Natural killer cell (primary cell): ENCODE data around the gene MUC15. TPM values are rescaled to one million over a fixed set of nuclear protein-coding genes. Genes with fewer than 3 reads are reported as not detected.

ENCODE experiments used
- ATAC-seq, 3 donors: fragments of 150-1000 bp in 2 of 3; fragments of 200-7000 bp in 1 of 3; cut with Tn5 transposase; 1 replicate in 1 of 3; 2 replicates in 2 of 3; pipeline ENCODE4 v1.10.0; 2021; ENCODE audit warnings: mild to moderate bottlenecking in 2 of 3, moderate library complexity in 2 of 3
- DNase-seq, 2 donors: peaks; one replicate each; pipeline versions ENCODE4 v3.0.0 to v3.0.0-alpha.2; 2013 to 2021; ENCODE audit warnings: mixed read lengths in 1 of 2
- H3K27ac ChIP-seq: one replicate; pipeline ENCODE4 v1.5.1; 2013; ENCODE audit warnings: mild to moderate bottlenecking, low read length
- H3K27me3 ChIP-seq: one replicate; pipeline ENCODE4 v1.6.1; 2013; ENCODE audit warnings: low read length; ENCODE audit not compliant: control insufficient read depth, insufficient read depth
- H3K36me3 ChIP-seq: one replicate; pipeline ENCODE4 v1.6.1; 2013; ENCODE audit warnings: low read length; ENCODE audit not compliant: control insufficient read depth, insufficient read depth
- H3K4me1 ChIP-seq: one replicate; pipeline ENCODE4 v1.6.1; 2013; ENCODE audit warnings: low read length; ENCODE audit not compliant: control insufficient read depth, insufficient read depth
- H3K4me3 ChIP-seq: one replicate; pipeline ENCODE4 v1.5.1; 2013; ENCODE audit warnings: low read length
- H3K9me3 ChIP-seq: one replicate; pipeline ENCODE4 v1.6.1; 2013; ENCODE audit warnings: low read length; ENCODE audit not compliant: control insufficient read depth, insufficient read depth
- H3K27ac Mint-ChIP-seq, 2 donors: one replicate each; pipeline ENCODE4 v1.8.0; 2022; ENCODE audit warnings: mild to moderate bottlenecking in 2 of 2, mixed read lengths in 2 of 2, moderate library complexity in 1 of 2
- H3K27me3 Mint-ChIP-seq, 2 donors: one replicate each; pipeline ENCODE4 v1.8.0; 2022; ENCODE audit warnings: low read depth in 2 of 2, mixed read lengths in 2 of 2
- H3K36me3 Mint-ChIP-seq: one replicate; pipeline ENCODE4 v1.8.0; 2022; ENCODE audit warnings: mixed read lengths
- H3K4me1 Mint-ChIP-seq, 2 donors: one replicate each; pipeline ENCODE4 v1.8.0; 2022; ENCODE audit warnings: mixed read lengths in 2 of 2
- H3K4me3 Mint-ChIP-seq: one replicate; pipeline ENCODE4 v1.8.0; 2022; ENCODE audit warnings: mild to moderate bottlenecking, moderate library complexity, mixed read lengths
- H3K9me3 Mint-ChIP-seq, 2 donors: one replicate each; pipeline ENCODE4 v1.8.0; 2022; ENCODE audit warnings: mixed read lengths in 2 of 2
- WGBS: methylation state at CpG from one replicate; pipeline ENCODE4 v1.1.7; 2013; ENCODE audit warnings: missing lambda C conversion rate; ENCODE audit not compliant: insufficient coverage; 5-methylcytosine and 5-hydroxymethylcytosine counted together
- intact Hi-C: fragments of 100-400 bp; cut with micrococcal nuclease; formaldehyde crosslinking; loops from one replicate; pipeline ENCODE4 v1.14.2; 2022
- total RNA-seq, 4 donors: library from RNA; stranded (reverse); fragments of 120-200 nt in 1 of 4; gene quantifications; one replicate each; pipeline versions ENCODE4 v1.2.3 to v1.2.4, GENCODE V29; 2013 to 2022
- TF ChIP-seq, protein P1 (sequence below): fragments of 200-600 bp; IDR thresholded peaks from one replicate; pipeline ENCODE4 v1.8.0; 2022; ENCODE audit warnings: antibody characterized with exemption

Gene MUC15
- total RNA-seq, 3 donors from 2014 or later (not counting 1 experiment from before 2014, with no cell fraction given), result not detected

DNA sequence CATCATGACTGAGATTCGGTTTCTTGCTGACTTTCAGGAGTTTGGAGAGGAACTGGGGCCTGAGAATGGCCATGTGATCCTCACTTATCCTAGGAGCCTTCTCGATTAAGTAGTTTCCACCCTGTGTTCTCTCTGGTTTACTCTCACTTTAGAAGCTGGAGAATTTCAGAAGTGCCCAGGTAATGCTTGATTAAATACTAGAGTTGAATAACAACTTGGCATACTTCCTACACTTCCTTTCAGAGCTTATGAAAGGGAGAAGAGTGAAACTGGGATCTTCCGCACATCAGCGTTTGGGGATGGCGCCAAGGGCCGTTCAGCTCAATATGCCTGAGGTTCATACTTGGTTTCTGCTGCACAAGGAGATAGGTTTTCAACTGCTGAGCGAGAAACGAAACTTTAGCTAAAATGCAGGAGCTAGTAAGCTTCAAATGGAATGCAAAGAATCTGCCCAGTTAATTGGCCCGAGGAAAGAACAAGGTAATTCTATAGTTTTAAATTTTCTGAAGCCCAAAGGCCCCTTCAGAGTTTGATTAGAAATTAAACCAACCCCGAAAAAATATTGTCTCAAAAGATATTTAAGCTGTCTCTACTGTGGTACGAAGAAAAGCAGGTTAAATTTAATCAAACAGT lies 823 bp upstream of the MUC15 start:
- no peak overlapping the region for H3K27ac ChIP-seq
- H3K27me3 ChIP-seq, result no peaks in the 10 kb centered on the region
- Mint-ChIP-seq H3K27ac (no peak overlapping the region), H3K9me3 (peaks cover 3 to 5% of the 10 kb centered on the region in 2 donors), H3K27me3 (no peaks in the 10 kb centered on the region), H3K4me3 (no peak overlapping the region), H3K36me3 (no peaks in the 10 kb centered on the region), H3K4me1 (no peaks in the 10 kb centered on the region)
- H3K4me1 ChIP-seq, result no peaks in the 10 kb centered on the region
- no peak for DNase-seq
- WGBS, result 83% methylated on average over 10 of the region's 11 CpGs
- no peaks in the 10 kb centered on the region for H3K9me3 ChIP-seq
- no peaks in the 10 kb centered on the region for H3K36me3 ChIP-seq
- H3K4me3 ChIP-seq, result no peak overlapping the region
- TF ChIP-seq, protein P1, sequence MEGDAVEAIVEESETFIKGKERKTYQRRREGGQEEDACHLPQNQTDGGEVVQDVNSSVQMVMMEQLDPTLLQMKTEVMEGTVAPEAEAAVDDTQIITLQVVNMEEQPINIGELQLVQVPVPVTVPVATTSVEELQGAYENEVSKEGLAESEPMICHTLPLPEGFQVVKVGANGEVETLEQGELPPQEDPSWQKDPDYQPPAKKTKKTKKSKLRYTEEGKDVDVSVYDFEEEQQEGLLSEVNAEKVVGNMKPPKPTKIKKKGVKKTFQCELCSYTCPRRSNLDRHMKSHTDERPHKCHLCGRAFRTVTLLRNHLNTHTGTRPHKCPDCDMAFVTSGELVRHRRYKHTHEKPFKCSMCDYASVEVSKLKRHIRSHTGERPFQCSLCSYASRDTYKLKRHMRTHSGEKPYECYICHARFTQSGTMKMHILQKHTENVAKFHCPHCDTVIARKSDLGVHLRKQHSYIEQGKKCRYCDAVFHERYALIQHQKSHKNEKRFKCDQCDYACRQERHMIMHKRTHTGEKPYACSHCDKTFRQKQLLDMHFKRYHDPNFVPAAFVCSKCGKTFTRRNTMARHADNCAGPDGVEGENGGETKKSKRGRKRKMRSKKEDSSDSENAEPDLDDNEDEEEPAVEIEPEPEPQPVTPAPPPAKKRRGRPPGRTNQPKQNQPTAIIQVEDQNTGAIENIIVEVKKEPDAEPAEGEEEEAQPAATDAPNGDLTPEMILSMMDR, result no peak
- ATAC-seq, result no peak
- intact Hi-C loops, result no loop called here

- TF ChIP-seq, protein P1, result no peak
- ATAC-seq, result no peak
- Histone ChIP-seq H3K9me3 (no peaks in the 10 kb centered on the region), H3K36me3 (no peaks in the 10 kb centered on the region), H3K4me3 (no peak overlapping the region), H3K4me1 (no peaks in the 10 kb centered on the region), H3K27me3 (no peaks in the 10 kb centered on the region), H3K27ac (no peak overlapping the region)
- Mint-ChIP-seq H3K9me3 (peaks cover 9 to 12% of the 10 kb centered on the region in 2 donors), H3K4me3 (no peak overlapping the region), H3K27ac (no peak overlapping the region), H3K36me3 (no peaks in the 10 kb centered on the region), H3K27me3 (no peaks in the 10 kb centered on the region), H3K4me1 (no peaks in the 10 kb centered on the region)
- WGBS, result no CpG with 5 or more reads among the region's 2 CpGs
- intact Hi-C loops, result no loop called here
- DNase-seq, result no peak
These were observed 2.4 kb downstream of the MUC15 start for GRCh38 chr11:26569646-26570045.

- H3K9me3 Mint-ChIP-seq, result peaks cover 5 to 8% of the 10 kb centered on the region in 2 donors
- H3K27me3 Mint-ChIP-seq, result no peaks in the 10 kb centered on the region
- H3K27ac ChIP-seq, result no peak overlapping the region
- H3K4me1 Mint-ChIP-seq, result no peaks in the 10 kb centered on the region
- DNase-seq (no peak), ATAC-seq (no peak)
- 59% methylated on average over 2 of the region's 4 CpGs for WGBS
- H3K4me1 ChIP-seq, result no peaks in the 10 kb centered on the region
- no peak overlapping the region for H3K4me3 Mint-ChIP-seq
- no peaks in the 10 kb centered on the region for H3K36me3 ChIP-seq
- H3K36me3 Mint-ChIP-seq, result no peaks in the 10 kb centered on the region
- H3K9me3 ChIP-seq, result no peaks in the 10 kb centered on the region
- no peaks in the 10 kb centered on the region for H3K27me3 ChIP-seq
- TF ChIP-seq, protein P1, result no peak
- no peak overlapping the region for H3K27ac Mint-ChIP-seq
- intact Hi-C loops, result no loop called here
- no peak overlapping the region for H3K4me3 ChIP-seq
These were observed 13.9 kb downstream of the MUC15 start for GRCh38 chr11:26558190-26558589.

DNA sequence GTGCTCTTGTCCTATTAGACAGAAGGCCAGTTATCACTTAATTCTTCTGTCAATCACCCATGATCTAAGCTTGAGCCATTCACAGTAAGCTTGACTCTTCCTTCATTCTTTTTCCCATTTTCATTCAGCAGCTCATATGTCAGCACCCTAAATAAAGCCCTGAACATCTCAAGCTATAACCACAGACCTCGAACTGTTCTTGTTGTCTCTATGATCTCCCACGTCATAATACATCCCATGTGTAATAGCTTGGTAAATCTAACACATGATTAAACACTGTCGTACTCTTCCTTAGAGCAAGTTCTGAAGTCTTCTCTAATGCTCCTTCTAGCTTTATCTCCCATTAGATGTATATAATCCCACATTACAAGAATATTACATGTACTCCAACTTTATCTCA lies 14.4 kb downstream of the MUC15 start:
- H3K4me3 Mint-ChIP-seq, result no peak overlapping the region
- H3K9me3 Mint-ChIP-seq, result peaks cover 5 to 8% of the 10 kb centered on the region in 2 donors
- DNase-seq (no peak), ATAC-seq (no peak)
- no peaks in the 10 kb centered on the region for H3K27me3 Mint-ChIP-seq
- TF ChIP-seq, protein P1, result no peak
- H3K36me3 ChIP-seq, result no peaks in the 10 kb centered on the region
- 53% methylated on average over 3 of the region's 3 CpGs for WGBS
- H3K9me3 ChIP-seq, result no peaks in the 10 kb centered on the region
- H3K27ac ChIP-seq, result no peak overlapping the region
- intact Hi-C loops, result no loop called here
- no peak overlapping the region for H3K27ac Mint-ChIP-seq
- H3K4me3 ChIP-seq, result no peak overlapping the region
- H3K27me3 ChIP-seq, result no peaks in the 10 kb centered on the region
- no peaks in the 10 kb centered on the region for H3K4me1 Mint-ChIP-seq
- H3K36me3 Mint-ChIP-seq, result no peaks in the 10 kb centered on the region
- H3K4me1 ChIP-seq, result no peaks in the 10 kb centered on the region
